ENCODE measurements around the gene EFNA3. TPM values are rescaled to one million over a fixed set of nuclear protein-coding genes. Genes with fewer than 3 reads are reported as not detected.

The EFNA3 gene
- total RNA-seq, 1 donor from 2014 or later = 2.9 TPM

DNA sequence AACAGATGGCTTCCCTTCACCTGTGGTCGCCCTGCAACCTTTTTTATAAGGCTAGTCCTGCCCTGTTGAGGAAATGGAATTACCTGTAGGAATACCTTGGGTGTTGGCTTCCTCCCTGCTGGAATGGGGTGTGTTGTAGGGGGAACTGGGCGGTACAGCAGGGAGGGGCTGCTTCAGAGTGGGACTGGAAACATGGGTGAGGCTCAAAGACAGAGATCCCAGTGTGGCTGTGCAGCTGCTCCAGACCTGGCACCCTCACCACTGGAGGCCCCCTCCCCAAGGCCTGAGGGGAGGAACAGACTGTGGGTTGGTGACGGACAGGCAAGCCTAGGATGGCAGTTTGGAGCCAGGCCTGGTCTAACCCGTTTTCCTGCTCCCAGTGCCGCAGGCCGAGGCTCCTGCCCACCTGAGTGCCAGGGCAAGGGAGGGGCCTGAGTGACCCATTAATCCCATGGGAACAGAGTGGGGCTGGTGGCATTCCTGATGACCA, 4.5 kb downstream of the EFNA3 start:
- peaks cover 30% of the 10 kb centered on the region for H3K4me1 ChIP-seq (ENCODE audit: insufficient read depth, low read length)
- peaks cover 40% of the 10 kb centered on the region for H3K27me3 Mint-ChIP-seq (ENCODE audit: low read depth, unreplicated experiment)

DNA sequence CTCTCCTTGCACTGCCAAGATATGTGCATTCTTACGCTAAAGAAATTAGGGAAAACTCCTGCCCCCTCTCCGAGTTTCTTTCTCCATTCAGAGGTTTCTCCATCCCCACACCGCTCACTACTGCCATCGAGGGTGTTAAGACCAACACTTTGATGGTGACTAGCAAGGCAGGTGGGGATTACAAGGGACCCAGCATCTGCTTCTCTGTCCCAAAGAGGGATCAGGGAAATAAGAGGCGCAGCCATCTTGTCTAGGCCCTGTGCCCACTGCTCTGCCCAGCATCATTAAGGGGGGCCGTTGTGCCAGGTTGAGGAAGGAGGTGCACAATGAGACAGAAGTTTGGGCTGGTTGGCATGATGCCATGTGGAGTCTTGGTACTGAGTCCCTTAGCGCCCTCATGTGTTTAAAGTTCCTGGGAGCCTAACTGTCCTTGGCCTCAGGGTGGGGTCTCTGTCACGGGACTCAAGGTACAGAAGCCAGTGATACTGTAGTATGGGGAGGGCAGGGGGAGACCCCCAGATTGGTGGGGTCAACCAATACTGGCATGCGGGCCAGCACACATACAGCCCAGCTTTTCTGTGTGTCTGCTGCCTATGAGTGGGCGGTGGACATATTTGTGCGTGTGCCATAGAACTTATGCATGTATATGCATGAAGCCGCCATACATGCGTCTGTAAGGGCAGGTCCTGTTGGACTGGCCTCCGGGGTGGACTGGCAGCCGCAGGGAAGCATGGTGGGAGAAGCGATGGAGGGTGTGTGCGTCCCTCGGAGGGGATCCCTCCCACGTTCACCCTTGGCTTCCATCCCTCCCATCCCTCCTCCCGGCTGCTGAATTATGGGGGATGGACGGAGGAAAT, 5.5 kb downstream of the EFNA3 start:
- peaks cover 39% of the 10 kb centered on the region for H3K27me3 Mint-ChIP-seq (ENCODE audit: low read depth, unreplicated experiment)
- Histone ChIP-seq H3K4me2 (ENCODE audit: low read length) (peak overlapping the region; percentile 93), H3K27me3 (ENCODE audit: insufficient read depth, low read length) (peaks cover 41% of the 10 kb centered on the region), H3K36me3 (ENCODE audit: insufficient read depth, low read length) (no peaks in the 10 kb centered on the region), H3K9ac (ENCODE audit: low read length) (peak overlapping the region; percentile 71), H3K27ac (ENCODE audit: low read depth, low read length) (no peak overlapping the region), H2AFZ (ENCODE audit: low read depth, low read length) (peak overlapping the region; percentile 94), H4K20me1 (ENCODE audit: insufficient read depth, low read length) (peaks cover 13% of the 10 kb centered on the region), H3K79me2 (ENCODE audit: insufficient read depth, low read length) (no peaks in the 10 kb centered on the region), H3K4me1 (ENCODE audit: insufficient read depth, low read length) (peaks cover 23% of the 10 kb centered on the region), H3K9me3 (ENCODE audit: insufficient read depth, low read depth, low read length) (no peaks in the 10 kb centered on the region), H3K4me3 (ENCODE audit: insufficient read depth, low read depth, low read length) (peak overlapping the region; percentile 82)
- H3K4me1 Mint-ChIP-seq (ENCODE audit: low read depth, unreplicated experiment) = peaks cover 13% of the 10 kb centered on the region
- no peak for TF ChIP-seq EZH2 (IDR thresholded peaks at IDR 0.05; ENCODE audit: insufficient read depth, low read length)
- TF ChIP-seq, protein P1, sequence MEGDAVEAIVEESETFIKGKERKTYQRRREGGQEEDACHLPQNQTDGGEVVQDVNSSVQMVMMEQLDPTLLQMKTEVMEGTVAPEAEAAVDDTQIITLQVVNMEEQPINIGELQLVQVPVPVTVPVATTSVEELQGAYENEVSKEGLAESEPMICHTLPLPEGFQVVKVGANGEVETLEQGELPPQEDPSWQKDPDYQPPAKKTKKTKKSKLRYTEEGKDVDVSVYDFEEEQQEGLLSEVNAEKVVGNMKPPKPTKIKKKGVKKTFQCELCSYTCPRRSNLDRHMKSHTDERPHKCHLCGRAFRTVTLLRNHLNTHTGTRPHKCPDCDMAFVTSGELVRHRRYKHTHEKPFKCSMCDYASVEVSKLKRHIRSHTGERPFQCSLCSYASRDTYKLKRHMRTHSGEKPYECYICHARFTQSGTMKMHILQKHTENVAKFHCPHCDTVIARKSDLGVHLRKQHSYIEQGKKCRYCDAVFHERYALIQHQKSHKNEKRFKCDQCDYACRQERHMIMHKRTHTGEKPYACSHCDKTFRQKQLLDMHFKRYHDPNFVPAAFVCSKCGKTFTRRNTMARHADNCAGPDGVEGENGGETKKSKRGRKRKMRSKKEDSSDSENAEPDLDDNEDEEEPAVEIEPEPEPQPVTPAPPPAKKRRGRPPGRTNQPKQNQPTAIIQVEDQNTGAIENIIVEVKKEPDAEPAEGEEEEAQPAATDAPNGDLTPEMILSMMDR (IDR thresholded peaks at IDR 0.05; ENCODE audit: insufficient read depth, low read depth, low read length) = no peak
- H3K27ac Mint-ChIP-seq (ENCODE audit: unreplicated experiment) = peak overlapping the region; percentile 62
- DNase-seq (ENCODE audit: low read depth) (no peak), FAIRE-seq (no peak)
- H3K36me3 Mint-ChIP-seq (ENCODE audit: low read depth, unreplicated experiment) = peaks cover 4% of the 10 kb centered on the region
- H3K9me3 Mint-ChIP-seq (ENCODE audit: unreplicated experiment) = no peaks in the 10 kb centered on the region
- peak overlapping the region; percentile 92 for H3K4me3 Mint-ChIP-seq (ENCODE audit: unreplicated experiment)

More for the DNA sequence above, 4.5 kb downstream of the EFNA3 start:
- H3K4me3 ChIP-seq (ENCODE audit: insufficient read depth, low read depth, low read length) = no peak overlapping the region
- Mint-ChIP-seq H3K9me3 (ENCODE audit: unreplicated experiment) (no peaks in the 10 kb centered on the region), H3K4me1 (ENCODE audit: low read depth, unreplicated experiment) (peaks cover 13% of the 10 kb centered on the region), H3K27ac (ENCODE audit: unreplicated experiment) (no peak overlapping the region), H3K4me3 (ENCODE audit: unreplicated experiment) (no peak overlapping the region), H3K36me3 (ENCODE audit: low read depth, unreplicated experiment) (peaks cover 4% of the 10 kb centered on the region)
- H3K9ac ChIP-seq (ENCODE audit: low read length) = no peak overlapping the region
- H2AFZ ChIP-seq (ENCODE audit: low read depth, low read length) = no peak overlapping the region
- H4K20me1 ChIP-seq (ENCODE audit: insufficient read depth, low read length) = peaks cover 13% of the 10 kb centered on the region
- no peaks in the 10 kb centered on the region for H3K79me2 ChIP-seq (ENCODE audit: insufficient read depth, low read length)
- TF ChIP-seq, protein P1 (IDR thresholded peaks at IDR 0.05; ENCODE audit: insufficient read depth, low read depth, low read length) = no peak
- no peak for TF ChIP-seq EZH2 (IDR thresholded peaks at IDR 0.05; ENCODE audit: insufficient read depth, low read length)
- no peaks in the 10 kb centered on the region for H3K36me3 ChIP-seq (ENCODE audit: insufficient read depth, low read length)
- no peak overlapping the region for H3K4me2 ChIP-seq (ENCODE audit: low read length)
- DNase-seq (ENCODE audit: low read depth) (no peak), FAIRE-seq (no peak)
- peaks cover 43% of the 10 kb centered on the region for H3K27me3 ChIP-seq (ENCODE audit: insufficient read depth, low read length)
- H3K27ac ChIP-seq (ENCODE audit: low read depth, low read length) = no peak overlapping the region
- H3K9me3 ChIP-seq (ENCODE audit: insufficient read depth, low read depth, low read length) = no peaks in the 10 kb centered on the region
